ENCODE results near the gene BFAR.
"Not testable (repeated sequence)": the region's sequence is repeated elsewhere in the genome, so short reads cannot be mapped to it uniquely, and the experiment has no call there.

Gene BFAR

DNA sequence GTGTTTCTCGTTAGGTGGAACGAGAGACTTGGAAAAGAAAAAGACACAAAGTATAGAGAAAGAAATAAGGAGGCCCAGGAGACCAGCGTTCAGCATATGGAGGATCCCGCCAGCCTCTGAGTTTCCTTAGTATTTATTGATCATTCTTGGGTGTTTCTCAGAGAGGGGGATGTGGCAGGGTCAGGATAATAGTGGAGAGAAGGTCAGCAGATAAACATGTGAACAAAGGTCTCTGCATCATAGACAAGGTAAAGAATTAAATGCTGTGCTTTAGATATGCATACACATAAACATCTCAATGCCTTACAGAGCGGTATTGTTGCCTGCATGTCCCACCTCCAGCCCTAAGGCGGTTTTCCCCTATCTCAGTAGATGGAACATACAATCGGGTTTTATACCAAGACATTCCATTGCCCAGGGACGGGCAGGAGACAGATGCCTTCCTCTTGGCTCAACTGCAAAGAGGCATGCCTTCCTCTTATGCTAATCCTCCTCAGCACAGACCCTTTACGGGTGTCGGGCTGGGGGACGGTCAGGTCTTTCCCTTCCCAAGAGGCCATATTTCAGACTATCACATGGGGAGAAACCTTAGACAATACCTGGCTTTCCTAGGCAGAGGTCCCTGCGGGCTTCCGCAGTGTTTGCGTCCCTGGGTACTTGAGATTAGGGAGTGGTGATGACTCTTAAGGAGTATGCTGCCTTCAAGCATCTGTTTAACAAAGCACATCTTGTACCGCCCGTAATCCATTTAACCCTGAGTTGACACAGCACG is 3.6 kb downstream of the BFAR start:
- DNase-seq: not testable (repeated sequence)

DNA sequence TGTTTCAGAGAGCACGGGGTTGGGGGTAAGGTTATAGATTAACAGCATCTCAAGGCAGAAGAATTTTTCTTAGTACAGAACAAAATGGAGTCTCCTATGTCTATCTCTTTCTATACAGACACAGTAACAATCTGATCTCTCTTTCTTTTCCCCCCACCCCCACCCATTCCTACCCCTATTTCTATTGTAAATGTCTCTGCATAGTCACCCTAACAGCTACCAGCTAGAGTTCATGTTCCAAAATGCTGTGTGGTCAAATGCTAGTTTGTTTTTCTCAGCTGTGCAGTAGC is 4.1 kb downstream of the BFAR start:
- not testable (repeated sequence) for DNase-seq

DNA sequence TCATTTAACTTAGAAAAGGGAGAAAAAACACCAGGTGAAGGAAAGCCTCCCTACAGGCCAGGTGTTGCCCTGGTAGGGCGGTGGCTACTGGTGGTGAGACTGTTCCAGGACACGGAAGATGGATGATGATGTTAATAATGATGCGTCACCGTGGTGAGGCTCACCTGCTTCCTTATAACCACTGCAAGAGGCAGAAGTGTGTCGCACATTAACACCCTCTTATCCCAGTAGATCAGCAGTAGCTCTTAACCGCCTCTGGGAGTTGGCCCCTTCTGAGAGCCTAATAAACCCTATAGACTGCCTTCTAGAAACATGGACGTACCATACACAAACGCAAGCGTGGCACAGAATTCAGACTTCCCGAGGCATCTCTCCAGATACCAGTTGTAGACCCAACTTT is 7.8 kb downstream of the BFAR start:
- DNase-seq: no peak

DNA sequence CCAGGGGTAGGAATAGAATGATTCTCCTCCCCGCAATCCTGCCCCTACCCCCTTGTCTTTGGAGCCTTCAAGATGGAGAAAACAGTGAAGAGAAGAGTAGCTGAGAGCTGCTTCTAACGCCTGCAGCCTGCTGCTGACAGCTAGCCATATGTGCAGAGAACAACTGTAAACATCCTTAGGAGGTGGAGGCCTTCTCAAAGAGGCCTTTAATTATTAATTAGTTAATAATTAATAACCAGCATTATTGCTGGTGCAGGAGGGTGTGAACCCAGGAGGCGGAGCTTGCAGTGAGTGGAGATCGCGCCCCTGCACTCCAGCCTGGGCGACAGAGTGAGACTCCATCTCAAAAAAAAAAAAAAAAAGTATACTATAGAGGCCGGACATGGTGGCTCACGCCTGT is 8.5 kb downstream of the BFAR start:
- no peak for DNase-seq

DNA sequence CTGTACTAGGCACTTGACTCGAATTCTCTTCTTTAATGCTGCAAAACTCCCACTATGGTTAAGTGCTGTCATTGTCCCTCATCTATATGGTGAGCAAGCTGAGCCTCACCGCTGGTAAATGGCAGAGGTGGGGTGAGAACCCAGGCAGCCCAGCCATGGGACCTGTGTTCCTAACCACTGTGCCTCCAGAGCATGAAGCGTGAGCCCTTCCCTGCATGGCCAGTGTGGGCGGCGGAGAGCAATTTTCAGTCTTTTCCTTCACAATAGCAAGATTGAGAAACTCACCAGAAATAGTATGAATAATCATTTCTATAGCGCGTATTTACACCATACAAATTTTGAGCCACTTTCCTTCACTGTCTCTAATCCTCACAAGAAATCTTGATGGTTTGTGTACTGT is 9.2 kb downstream of the BFAR start:
- DNase-seq: no peak

DNA sequence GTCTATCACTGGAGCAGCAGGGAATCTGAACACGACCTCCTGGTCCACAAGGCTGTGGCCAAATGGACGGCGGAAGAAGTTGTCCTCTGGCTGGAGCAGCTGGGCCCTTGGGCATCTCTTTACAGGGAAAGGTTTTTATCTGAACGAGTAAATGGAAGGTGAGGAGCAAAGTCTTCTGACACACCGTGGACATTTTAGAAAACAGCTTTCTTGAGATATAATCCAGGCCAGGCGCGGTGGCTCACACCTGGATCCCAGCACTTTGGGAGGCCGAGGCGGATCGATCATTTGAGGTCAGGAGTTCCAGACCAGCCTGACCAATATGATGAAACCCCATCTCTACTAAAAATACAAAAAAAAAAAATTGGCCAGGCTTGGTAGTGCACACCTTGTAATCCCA is 17.1 kb downstream of the BFAR start:
- DNase-seq: no peak

DNA sequence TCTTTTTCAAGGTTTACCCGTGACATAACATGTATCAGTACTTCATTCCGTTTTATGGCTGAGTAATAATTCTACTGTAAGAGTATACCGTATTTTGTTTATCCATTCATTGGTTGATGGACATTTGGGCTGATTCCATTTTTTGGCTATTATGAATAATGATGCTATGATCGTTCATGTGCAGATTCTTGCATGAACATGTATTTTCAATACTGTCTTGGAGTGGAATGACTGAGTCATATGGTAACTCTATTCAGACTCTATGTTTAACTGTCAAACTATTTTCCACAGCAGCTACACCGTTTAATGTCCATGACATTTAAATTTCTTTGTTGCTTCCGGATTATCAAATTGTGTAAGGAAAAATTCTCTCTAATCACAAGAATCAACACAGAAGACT is 17.9 kb downstream of the BFAR start:
- no peak for DNase-seq

GRCh38 chr16:14652726-14653125 is 20.0 kb downstream of the BFAR start:
- no peak for DNase-seq

GRCh38 chr16:14658063-14658462 is 25.3 kb downstream of the BFAR start:
- no peak for DNase-seq

GRCh38 chr16:14667347-14668266 is 34.9 kb downstream of the BFAR start:
- DNase-seq: no peak

- DNase-seq: no peak
These were observed 35.9 kb downstream of the BFAR start for GRCh38 chr16:14668556-14669223.

DNA sequence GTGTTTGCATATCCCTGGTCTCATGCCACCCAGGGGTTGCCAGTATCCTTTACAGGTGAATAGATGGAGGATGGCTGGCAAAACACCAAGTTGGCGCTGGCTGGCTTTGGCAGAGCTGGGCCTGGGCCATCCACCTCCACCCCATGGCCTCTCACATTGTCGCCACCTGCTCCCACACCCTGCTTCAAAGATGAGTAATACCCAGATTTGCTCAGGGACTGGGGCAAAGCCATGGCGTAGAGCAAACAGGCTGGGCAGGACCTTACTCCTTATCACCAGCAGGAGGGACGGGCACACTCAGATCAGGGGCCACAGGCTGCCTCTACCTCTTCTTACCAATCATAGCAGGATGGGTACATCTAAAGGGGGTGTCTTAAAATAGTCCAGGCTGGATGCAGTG is 37.0 kb downstream of the BFAR start:
- DNase-seq: no peak

DNA sequence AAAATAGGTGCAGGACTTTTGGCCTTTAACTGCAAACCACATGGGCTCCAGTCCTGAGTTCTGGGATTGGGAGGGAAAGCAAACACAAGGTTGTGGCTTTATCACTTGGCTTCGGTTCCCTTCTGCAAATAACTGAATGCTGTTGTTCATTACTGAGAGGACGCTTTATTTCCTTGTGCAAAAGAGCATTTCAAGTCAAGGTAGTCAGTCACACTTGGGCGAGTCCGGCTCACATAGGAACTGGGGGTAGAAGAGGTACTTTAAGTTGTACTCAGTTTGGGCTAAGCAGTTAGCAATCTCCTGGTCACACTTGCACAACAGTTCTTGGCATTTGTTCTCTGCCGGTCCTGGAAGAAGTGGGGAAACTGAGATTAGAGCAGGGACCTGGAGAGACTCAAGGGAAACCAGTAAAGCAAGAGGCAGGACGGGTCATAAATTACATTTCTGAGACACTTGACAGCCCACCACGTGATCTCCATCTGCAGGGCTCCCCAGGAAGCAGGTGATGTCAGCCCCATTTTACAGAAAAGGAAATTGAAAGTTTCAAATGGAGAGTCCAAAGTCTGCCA is 39.7 kb downstream of the BFAR start:
- DNase-seq: no peak

GRCh38 chr16:14676633-14677032 is 43.9 kb downstream of the BFAR start:
- no peak for DNase-seq

DNA sequence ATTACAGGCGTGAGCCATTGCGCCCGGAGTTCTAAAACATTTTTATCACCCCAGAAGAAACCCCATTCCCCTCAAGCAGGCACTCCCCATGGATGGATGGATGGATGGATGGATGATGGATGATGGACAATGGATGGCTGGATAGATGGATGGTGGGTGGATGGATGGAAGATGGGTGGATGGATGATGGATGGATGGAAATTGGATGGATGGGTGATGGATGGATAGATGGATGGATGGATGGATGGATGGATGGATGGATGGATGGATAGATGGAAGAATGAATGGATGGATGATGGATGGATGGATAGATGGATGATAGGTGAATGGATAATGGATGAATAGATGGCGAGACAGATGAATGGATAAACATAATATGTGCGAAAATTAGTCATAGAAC is 44.9 kb downstream of the BFAR start:
- no peak for DNase-seq

DNA sequence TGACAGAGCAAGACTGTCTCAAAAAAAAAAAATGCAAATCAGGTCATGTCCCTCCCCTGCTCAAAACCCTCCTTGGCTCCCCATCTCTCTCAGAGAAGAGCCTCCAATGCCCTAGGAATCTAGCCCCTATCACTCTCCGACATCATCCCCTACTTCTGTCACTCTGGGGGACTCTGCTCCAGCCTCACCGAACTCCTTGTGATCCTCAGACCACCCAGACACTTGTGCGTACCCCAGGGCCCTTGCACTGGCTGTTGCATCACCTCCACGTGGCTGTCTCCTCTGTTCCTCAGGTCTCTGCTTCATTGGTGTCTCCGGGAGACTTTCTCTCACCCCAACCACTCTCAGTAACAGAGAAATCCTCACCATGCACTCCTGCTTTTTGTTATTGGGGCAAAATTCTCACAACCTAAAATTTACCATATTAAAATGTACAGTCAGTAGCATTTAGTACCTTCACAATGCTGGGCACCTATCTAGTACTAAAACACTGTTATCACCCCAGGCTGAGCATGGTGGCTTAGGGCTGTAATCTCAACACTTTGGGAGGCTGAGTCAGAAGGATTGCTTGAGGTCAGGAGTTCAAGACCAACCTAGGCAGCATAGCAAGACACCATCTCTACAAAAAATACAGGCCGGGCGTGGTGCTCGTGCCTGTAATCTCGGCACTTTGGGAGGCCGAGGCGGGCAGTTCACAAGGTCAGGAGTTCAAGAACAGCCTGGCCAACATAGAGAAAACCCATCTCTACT is 46.2 kb downstream of the BFAR start:
- no peak for DNase-seq

DNA sequence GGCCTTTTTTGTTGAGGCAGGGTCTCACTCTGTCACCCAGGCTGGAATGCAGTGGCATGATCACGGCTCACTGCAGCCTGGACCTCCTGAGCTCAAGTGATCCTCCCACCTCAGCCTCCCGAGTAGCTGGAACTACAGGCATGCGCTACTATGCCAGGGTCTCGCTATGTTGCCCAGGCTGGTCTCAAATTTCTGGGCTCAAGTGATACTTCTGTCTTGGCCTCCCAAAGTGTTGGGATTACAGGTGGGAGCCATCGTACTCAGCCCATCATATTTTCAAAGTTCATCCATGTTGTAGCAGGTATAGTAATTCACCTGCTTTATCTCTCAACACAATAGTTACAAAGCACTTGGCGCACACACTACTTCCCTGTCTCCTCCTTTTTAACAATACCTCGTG is 47.6 kb downstream of the BFAR start:
- DNase-seq: not testable (repeated sequence)

DNA sequence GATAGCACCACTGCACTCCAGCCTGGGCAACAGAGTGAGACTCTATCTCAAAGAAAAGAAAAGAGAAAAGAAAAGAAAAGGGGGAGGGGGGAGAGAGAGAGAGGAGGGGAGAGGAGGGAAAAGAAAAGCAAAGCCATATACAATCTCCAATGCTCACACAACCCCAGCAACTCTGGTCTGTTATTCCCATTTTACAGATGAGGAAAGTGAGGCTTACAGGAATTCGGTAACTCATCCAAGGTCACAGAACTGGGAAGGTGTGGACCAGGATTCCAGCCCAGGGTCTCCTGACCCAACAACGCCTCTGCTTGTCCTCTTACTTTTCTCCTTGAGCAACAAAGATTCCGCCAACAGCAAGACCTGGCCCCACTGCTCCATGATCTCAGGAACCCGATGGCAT is 48.4 kb downstream of the BFAR start:
- DNase-seq: no peak

DNA sequence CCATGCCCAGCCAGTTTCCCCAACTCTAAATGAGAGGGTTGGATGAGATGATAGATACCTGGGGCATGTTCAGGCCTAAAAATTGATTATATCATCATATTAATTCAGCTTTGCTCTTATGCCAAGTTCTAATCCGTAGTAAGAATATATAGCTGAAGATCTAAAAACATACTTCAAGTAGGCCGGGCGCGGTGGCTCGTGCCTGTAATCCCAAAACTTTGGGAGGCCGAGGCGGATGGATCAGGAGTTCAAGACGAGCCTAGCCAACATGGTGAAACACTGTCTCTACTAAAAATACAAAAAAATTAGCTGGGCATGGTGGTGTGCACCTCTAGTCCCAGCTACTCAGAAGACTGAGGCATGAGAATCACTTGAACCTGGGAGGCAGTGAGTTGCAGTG is 49.4 kb downstream of the BFAR start:
- no peak for DNase-seq

DNA sequence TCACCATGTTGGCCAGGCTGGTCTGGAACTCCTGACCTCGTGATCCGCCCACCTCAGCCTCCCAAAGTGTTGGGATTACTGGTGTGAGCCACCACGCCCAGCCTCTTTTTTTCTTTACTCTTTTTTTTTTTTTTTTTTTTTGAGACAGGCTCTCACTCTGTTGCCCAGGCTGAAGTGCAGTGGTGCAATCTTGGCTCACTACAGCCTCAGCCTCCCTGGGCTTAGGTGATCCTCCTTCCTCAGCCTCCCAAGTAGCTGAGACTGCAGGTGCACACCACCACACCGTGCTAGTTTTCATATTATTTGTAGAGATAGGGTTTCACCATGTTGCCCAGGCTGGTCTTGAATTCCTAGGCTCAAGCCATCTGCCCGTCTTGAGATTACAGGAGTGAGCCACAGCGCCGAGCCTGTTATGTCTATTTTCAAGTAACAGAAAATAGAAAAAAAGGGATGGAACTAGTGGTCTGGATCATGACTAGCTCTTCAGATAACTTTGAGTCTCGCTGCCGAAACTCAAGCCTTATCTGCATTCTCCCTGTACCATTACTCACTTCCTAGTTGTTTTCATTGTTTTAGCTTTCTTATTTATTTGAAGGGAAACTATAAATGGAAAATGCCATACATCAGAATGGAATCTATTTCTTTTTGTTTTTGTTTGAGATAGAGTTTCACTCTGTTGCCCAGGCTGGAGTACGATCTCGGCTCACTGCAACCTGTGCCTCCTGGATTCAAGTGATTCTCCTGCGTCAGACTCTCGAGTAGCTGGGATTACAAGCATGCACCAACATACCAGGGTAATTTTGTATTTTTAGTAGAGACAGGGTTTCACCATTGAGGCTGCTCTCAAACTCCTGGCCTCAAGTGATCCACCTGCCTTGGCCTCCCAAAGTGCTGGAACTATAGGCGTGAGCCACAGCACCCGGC is 53.4 kb downstream of the BFAR start:
- not testable (repeated sequence) for DNase-seq

- not testable (repeated sequence) for DNase-seq
These were observed 61.4 kb downstream of the BFAR start, which contains the start of gene PLA2G10 for GRCh38 chr16:14694129-14694528. Gene PLA2G10, minus strand, starts transcription at chr16:14694308. Its CDS starts 79 bp downstream, at chr16:14694229.
